Epithelial cell of prostate (primary cell): ENCODE data around the gene TBC1D16.
A peak's percentile ranks its signal among the peaks of the same experiment; 100 is the strongest.
"Not testable (repeated sequence)": the region's sequence is repeated elsewhere in the genome, so short reads cannot be mapped to it uniquely, and the experiment has no call there.

ENCODE experiments used
- DNase-seq: peaks from one replicate; pipeline ENCODE4 v3.0.0-alpha.2; 2011; ENCODE audit warnings: low read depth, low spot score
- H3K27ac ChIP-seq: fragments of 450-650 bp; 2 replicates; pipeline ENCODE4 v1.5.1; 2017; ENCODE audit warnings: mild to moderate bottlenecking

Gene TBC1D16

GRCh38 chr17:79905832-79906231, 129.8 kb downstream of the TBC1D16 start:
- no peak overlapping the region for H3K27ac ChIP-seq
- no peak for DNase-seq

GRCh38 chr17:79904865-79905264, 130.8 kb downstream of the TBC1D16 start:
- DNase-seq = no peak
- H3K27ac ChIP-seq = no peak overlapping the region

- H3K27ac ChIP-seq = no peak overlapping the region
- DNase-seq = no peak
Observed at GRCh38 chr17:79902146-79902791, 133.4 kb downstream of the TBC1D16 start.

- no peak for DNase-seq
- no peak overlapping the region for H3K27ac ChIP-seq
Observed at GRCh38 chr17:79901131-79901530, 134.5 kb downstream of the TBC1D16 start.

- H3K27ac ChIP-seq = no peak overlapping the region
- DNase-seq = no peak
Observed at GRCh38 chr17:79899584-79899983, 136.1 kb downstream of the TBC1D16 start.

- DNase-seq = no peak
Observed at GRCh38 chr17:79897243-79898063, 138.2 kb downstream of the TBC1D16 start.

GRCh38 chr17:79893457-79893856, 142.2 kb downstream of the TBC1D16 start:
- DNase-seq, H3K27ac ChIP-seq: not testable (repeated sequence)

More at GRCh38 chr17:79897243-79898063, 138.2 kb downstream of the TBC1D16 start:
- no peak overlapping the region for H3K27ac ChIP-seq

GRCh38 chr17:79892457-79893241, 143.0 kb downstream of the TBC1D16 start:
- DNase-seq = peak; percentile 12
- no peak overlapping the region for H3K27ac ChIP-seq

GRCh38 chr17:79891113-79891730, 144.4 kb downstream of the TBC1D16 start:
- DNase-seq = no peak
- no peak overlapping the region for H3K27ac ChIP-seq

GRCh38 chr17:79890706-79891105, 145.0 kb downstream of the TBC1D16 start:
- DNase-seq = no peak

GRCh38 chr17:79888811-79889634, 146.6 kb downstream of the TBC1D16 start:
- H3K27ac ChIP-seq = no peak overlapping the region
- no peak for DNase-seq

More at GRCh38 chr17:79890706-79891105, 145.0 kb downstream of the TBC1D16 start:
- H3K27ac ChIP-seq = no peak overlapping the region

- no peak overlapping the region for H3K27ac ChIP-seq
- no peak for DNase-seq
Observed at GRCh38 chr17:79888009-79888540, 147.6 kb downstream of the TBC1D16 start.

- no peak overlapping the region for H3K27ac ChIP-seq
- DNase-seq = no peak
Observed at GRCh38 chr17:79887451-79887991, 148.2 kb downstream of the TBC1D16 start.

- no peak overlapping the region for H3K27ac ChIP-seq
- DNase-seq = no peak
Observed at GRCh38 chr17:79883202-79883601, 152.5 kb downstream of the TBC1D16 start.
